Measurements from ENCODE around the gene DLEC1.
A peak's percentile ranks its signal among the peaks of the same experiment; 100 is the strongest.

Gene DLEC1, protein sequence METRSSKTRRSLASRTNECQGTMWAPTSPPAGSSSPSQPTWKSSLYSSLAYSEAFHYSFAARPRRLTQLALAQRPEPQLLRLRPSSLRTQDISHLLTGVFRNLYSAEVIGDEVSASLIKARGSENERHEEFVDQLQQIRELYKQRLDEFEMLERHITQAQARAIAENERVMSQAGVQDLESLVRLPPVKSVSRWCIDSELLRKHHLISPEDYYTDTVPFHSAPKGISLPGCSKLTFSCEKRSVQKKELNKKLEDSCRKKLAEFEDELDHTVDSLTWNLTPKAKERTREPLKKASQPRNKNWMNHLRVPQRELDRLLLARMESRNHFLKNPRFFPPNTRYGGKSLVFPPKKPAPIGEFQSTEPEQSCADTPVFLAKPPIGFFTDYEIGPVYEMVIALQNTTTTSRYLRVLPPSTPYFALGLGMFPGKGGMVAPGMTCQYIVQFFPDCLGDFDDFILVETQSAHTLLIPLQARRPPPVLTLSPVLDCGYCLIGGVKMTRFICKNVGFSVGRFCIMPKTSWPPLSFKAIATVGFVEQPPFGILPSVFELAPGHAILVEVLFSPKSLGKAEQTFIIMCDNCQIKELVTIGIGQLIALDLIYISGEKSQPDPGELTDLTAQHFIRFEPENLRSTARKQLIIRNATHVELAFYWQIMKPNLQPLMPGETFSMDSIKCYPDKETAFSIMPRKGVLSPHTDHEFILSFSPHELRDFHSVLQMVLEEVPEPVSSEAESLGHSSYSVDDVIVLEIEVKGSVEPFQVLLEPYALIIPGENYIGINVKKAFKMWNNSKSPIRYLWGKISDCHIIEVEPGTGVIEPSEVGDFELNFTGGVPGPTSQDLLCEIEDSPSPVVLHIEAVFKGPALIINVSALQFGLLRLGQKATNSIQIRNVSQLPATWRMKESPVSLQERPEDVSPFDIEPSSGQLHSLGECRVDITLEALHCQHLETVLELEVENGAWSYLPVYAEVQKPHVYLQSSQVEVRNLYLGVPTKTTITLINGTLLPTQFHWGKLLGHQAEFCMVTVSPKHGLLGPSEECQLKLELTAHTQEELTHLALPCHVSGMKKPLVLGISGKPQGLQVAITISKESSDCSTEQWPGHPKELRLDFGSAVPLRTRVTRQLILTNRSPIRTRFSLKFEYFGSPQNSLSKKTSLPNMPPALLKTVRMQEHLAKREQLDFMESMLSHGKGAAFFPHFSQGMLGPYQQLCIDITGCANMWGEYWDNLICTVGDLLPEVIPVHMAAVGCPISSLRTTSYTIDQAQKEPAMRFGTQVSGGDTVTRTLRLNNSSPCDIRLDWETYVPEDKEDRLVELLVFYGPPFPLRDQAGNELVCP (N-terminal part only)

DNA sequence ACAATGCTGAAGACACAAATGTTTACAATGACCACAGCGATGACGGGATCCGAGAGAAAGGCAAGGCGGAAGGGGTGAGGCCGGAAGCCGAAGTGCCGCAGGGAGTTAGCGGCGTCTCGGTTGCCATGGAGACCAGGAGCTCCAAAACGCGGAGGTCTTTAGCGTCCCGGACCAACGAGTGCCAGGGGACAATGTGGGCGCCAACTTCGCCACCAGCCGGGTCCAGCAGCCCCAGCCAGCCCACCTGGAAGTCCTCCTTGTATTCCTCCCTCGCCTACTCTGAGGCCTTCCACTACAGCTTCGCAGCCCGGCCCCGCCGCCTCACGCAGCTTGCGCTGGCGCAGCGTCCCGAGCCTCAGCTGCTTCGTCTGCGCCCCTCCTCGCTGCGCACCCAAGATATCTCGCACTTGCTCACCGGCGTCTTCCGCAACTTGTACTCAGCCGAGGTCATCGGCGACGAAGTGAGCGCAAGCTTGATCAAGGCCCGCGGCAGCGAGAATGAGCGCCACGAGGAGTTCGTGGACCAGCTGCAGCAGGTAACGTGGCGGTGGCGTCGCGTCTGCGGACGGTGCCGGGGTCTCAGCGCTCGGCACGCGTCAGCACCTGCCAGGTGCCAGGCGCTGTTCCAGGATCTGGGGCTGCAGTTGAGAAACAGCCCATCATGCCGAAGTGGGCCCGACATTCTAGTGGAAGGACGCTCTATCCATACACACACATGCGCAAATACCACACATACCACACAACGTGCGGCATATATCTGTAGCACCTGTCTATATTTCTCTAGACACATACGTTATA lies at the start of gene DLEC1:
Gene DLEC1 (plus strand): TSS at position 108 of the 798 bp plus-strand sequence. CDS start 18 bp downstream, at position 126.
- peak; percentile 74 for DNase-seq

DNA sequence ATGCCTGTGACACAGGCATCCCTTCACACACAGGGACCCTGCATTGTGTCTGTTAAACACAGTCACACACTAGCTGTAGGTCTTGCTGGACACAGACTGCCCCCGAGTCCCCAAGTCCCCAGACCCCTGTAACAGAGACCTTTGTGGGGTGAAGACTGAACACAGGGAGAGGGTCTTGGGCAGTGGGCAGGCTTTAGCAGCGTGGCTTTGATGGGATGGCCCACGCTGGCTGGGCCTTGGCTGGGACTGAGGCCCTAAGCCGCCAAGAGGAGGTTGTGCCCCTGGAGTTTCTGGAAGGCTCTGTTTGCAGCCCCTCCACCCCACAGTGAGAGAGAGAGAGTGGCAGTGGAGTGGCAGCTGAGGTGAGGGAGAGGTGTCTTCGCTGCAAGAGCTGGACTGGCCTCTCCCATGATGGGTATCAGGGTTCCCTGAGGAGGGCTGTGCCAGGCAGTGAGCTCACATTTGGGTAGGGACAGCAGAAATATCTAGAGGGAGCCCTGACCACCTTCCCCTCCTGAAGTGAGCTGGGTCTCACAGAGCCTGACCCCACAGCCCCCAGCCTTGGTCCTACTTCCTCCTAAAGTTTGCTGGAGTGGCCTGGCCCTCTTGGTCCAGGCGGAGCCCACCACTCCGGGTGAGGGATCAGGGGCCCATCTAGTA lies 49.1 kb upstream of the DLEC1 start:
- DNase-seq = no peak

DNA sequence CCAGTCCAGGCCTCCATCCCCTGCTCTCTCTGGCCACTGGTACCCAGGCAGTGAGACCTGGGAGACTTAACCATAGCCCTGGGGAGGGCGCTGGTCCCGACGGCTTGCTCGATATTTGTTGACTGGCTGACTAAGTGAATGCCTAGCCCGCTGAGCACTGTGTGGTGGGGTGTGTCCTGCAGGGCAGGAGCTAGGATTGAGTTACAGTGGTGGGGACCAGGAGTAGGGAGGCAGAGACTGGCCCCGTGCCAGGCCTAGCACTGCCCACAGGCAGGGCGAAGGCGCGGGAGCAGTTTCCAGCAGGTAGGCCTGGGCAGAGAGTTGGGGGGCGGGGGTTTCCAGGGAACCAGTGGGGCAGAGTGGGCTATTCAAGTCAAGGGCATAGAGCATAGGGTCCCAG lies 48.5 kb upstream of the DLEC1 start, which contains the start of gene VILL:
Gene VILL (plus strand): TSS at position 260 of the 400 bp plus-strand sequence. CDS start 2,887 bp downstream, outside the sequence.
- no peak for DNase-seq

DNA sequence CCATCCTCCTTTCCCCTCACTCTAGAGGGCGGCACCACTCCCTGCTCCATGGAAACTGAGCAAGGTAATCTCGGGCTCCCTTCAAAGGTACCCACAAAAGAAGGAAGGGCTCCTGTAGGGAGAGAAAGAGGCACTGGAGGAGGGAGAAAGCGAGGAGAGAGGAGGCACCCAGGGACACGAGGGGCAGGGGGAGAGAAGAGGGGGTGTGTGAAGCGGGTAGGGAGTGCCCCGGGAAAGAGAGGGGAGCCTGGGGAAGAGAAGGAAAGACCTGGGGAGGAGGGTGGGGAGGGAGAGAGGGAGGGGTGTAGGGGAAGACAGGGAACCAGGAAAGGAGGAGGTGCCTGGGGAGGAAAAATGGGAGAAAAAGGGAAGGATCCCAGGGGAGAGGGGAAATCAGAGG lies 47.9 kb upstream of the DLEC1 start:
- DNase-seq = no peak

DNA sequence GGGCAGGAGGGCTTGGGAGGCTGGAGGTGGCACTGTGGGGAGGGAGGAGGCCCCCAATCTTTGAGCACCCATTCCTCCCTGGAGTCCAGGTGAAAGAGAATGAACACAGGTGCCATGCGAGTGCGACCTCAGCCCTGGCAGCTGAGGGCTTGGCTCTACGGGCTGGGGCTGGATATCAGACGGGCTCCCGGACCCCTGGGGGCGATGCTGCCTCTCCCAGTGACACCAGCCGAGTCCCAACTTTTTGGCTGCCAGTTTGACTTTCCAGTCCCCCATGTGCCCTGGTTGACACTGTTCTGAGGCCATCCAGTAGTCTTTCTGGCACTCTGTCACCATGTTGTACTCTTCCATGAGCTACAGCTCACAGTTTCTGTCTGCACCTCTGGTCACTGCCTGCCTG lies 47.2 kb upstream of the DLEC1 start:
- no peak for DNase-seq

DNA sequence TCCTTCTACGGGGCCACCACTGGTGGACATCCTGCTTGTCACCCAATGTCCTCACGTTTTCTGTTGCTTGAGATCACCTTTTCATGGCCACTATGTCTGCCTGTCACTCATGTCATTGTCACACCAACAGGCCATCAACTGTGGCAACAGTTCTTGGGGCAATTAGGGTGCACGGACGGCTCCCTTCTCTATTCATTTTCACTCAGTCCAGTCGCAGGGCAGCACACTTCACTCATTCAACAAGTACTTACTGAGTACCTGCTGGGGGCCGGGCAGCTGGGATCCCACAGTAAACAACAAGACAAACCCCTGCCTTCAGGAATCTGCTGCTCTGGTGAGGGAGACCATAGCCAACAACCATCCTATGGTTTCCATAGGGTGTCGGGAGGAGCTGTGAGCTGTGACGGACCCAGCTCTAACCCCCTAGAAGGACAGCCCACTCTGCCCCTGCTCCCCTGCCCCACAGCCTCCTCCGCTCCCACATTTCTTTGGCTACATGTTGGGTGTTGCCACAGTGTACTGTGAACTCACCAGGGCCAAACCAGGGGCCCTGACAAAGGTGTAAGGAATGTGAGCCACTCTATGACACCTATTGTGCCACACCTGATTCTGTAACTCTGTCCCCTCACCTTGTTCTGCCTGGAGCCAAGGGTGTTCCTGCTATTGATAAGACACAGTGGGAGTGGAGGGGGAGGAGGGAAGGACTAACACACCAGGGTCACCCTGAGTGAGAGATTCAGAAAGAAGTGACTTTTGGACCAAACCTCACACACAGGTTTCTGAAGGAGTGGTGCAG lies 46.5 kb upstream of the DLEC1 start:
- no peak for DNase-seq

DNA sequence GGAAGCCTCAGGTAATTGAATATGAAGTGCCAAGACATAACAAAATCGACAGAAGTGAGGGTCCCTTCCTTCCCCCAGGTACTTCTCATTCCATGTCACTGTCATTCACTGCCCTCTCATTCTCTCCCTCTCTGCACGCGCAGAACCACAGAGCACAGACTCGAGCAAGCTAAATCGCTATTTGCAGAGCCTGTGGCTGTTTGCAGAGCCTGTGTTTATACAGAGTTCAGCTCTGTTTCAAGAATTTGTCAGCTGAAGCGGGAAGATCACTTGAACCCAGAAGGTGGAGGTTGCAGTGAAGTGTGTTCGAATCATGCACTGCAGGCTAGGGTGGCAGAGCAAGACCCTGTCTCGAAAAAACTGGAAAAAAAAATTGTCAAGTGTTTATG lies 45.9 kb upstream of the DLEC1 start:
- DNase-seq = no peak

DNA sequence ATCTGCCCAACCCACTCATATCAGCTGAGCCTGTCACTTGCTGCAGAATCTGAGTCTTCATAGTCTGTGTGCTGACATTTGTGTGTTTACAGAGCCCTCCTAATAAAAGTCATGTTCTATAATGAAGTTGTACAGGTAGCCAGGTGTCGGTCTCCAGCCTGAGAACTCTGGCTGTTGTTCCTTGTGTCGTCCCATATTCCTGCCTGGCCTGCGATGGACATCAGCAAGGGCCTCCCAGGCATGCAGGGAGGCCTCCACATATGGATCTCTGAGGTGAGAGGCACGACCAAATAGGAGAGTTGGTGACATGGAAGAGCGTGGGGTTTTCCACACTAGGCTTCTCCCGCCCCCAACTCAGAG lies 45.6 kb upstream of the DLEC1 start:
- no peak for DNase-seq

DNA sequence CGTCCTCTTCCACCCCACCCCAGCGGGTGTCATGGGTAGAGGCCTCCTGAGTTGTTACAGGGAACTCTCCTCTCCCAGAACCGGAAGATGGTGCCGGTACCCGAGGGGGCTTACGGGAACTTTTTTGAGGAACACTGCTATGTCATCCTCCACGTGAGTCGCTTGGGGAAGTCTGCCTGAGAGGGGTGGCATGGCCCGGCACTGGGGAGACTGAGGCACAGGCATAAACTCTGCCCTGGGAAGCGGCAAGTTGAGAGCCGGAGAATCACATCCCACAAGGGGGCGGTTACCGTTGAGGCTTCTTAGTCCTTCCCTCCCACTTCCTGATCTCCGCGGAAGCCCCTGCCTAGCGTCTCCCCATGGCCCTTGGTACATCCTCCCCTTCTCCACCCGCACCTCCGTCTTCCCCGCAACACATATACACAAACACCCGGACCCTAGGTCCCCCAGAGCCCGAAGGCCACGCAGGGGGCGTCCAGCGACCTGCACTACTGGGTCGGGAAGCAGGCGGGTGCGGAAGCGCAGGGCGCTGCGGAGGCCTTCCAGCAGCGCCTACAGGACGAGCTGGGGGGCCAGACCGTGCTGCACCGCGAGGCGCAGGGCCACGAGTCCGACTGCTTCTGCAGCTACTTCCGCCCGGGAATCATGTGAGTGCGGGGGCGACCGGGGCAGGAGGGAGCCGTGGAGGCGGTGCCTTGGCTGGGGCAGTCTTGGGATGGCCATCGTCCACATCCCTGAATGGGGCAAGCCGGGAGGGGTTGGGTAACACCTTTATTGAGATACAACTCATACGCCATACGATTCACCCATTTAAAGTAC lies 45.0 kb upstream of the DLEC1 start:
- peak; percentile 71 for DNase-seq

DNA sequence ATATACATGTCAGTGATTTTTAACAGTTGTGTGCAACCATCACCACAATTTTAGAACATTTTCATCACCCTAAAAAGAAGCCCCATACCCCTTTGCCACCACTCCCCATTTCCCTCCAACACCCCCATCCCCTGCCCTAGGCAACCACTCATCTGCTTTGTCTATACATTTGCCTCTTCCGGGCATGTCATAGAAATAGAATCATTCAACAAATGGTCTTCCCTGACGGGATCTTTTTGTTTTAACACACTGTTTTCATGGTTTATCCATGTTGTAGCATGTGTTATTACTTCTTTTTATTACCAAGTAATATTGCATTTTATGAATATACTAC lies 44.4 kb upstream of the DLEC1 start:
- DNase-seq = no peak

DNA sequence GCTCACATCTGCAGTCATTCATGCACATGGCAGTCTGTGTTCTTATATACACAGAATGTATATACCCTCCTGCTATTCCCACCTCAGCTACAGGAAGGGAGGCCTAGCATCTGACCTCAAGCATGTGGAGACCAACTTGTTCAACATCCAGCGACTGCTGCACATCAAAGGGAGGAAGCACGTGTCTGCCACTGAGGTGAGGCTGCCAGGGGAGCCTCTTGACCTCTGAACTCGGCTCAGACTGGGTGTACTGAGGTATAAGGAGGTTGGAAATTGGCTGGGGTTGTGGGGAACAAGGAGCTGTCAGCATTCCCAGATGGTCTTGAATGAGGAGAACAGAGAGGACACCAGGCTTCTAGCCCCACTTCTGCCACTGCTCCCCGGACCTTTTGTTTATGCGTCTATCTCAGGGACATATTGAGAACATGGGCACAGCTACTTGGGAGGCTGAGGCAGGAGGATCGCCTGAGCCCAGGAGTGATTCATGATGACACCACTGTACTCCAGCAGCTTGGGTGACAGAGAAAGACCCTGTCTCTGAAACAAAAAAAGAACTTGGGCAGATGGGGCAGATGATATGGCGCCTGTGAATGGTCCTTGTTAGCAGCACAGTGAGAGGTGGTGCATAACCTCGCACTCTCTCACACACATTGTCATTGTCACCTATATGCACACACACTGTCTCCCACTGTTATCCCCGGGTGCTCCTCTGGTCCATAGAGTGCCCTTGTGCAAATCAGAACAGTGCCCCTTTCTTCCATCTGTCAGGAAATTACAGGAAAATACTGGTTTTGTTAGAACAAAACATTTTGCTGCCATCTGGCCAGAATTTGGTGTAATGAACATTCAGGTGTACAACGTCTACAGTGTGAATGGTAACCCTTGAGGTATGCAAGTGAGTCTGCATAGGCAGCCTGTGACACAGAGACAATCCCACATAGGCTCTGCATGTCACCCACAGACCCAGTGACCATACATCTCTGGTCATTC lies 43.1 kb upstream of the DLEC1 start:
- DNase-seq = no peak

DNA sequence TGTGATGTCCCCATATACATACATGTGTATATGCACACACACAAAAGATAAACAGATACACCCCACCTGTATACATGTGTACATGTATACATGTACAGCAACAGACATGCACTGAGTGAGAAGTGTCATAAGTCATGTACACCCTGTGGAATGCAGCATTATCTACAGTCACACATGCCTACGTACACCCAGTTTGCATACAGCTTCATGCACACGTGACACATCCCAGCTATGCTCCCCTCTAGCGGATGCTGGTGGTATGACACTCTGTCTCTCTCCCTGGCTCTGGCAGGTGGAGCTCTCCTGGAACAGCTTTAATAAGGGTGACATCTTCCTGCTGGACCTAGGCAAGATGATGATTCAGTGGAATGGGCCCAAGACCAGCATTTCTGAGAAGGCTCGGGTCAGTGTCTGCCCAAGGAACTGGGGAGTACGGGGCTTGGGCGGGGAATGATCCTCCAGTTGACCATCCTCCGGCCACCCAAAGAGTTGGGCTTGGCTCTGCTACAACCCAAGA lies 42.2 kb upstream of the DLEC1 start:
- DNase-seq = peak; percentile 83

DNA sequence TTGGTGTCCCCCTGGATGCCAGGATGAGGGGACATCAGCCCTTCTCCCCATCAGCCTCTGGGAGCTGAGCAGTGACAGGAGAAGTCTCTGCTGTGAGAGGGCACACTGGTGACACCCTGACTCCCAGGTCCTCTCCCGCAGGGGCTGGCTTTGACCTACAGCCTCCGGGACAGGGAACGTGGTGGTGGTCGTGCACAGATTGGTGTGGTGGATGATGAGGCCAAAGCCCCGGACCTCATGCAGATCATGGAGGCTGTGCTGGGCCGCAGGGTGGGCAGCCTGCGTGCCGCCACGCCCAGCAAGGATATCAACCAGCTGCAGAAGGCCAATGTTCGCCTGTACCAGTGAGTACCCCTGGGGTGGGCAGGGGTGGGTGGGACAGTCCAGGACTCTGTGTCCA lies 41.7 kb upstream of the DLEC1 start:
- DNase-seq = no peak

DNA sequence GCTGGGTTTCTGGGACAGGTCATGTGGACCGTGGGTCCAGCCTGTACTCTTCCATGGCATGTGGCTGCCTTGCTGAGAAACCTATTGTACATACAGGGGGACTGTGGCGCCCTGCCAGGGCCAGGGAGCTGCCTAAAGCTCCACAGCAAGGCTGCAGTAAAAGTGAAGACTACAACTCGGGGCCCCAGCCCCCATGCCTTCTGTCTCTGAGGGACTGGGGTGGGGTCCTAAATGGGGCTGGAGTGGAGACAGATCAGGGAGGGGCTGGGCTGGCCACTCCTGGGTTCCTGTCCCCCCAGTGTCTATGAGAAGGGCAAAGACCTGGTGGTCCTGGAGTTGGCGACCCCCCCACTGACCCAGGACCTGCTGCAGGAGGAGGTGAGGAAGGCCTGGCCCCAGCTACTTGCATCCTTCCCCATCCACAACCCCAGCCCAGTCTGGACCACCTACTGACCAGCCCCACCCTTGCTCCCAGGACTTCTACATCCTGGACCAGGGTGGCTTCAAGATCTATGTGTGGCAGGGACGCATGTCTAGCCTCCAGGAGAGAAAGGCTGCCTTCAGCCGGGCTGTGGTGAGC lies 41.1 kb upstream of the DLEC1 start:
- no peak for DNase-seq

DNA sequence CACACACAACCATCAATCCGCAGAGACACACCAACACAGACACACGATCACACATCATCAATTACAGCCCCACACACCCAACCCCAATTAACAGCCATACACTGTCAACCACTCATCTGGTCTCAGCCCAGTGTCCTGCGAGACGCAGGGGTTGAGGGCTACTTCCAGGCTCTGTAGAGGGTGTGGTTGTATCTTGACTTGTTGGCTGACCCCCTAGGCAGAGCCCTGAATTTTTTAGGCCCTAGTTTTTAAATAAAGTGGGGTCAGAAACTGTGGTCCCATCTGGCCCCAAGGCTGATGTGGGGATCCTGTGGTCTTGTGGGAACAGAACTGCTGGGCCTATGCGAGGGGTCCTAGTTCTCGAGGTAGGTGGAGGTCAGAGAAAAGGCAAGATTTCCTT lies 39.2 kb upstream of the DLEC1 start:
- DNase-seq = peak; percentile 25

DNA sequence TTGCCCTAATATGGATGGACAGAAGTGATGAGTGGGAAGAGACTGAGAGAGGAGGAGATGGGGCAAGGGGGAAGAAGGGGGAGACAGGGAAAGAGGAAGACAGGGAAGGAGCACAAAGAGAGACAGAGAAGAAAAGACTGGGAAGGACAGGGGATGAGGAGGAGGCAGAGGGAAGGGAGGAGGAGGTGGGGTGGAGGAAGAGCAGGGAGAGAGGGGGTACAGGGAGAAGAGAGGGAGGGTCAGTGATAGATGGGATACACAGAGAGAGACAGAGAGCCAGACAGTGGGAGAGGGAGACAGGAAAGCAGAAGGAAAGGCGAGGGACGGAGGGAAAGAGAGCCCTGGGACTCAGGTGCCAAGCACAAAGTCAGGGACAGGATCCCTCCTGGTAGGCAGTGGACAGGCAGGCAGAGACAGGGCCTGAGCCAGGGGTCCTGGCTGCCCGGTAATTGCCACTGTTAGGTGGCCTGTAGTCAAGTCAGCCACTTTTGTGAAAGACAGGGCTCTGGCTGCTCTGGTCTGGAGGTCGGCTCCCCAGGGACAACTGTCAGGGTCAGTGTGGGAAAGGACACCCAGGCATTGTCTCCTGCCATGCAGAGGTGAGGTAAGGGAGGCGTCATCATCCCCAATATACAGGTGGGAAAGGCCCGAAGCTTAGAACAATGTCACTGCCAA lies 38.6 kb upstream of the DLEC1 start:
- DNase-seq = peak; percentile 29

DNA sequence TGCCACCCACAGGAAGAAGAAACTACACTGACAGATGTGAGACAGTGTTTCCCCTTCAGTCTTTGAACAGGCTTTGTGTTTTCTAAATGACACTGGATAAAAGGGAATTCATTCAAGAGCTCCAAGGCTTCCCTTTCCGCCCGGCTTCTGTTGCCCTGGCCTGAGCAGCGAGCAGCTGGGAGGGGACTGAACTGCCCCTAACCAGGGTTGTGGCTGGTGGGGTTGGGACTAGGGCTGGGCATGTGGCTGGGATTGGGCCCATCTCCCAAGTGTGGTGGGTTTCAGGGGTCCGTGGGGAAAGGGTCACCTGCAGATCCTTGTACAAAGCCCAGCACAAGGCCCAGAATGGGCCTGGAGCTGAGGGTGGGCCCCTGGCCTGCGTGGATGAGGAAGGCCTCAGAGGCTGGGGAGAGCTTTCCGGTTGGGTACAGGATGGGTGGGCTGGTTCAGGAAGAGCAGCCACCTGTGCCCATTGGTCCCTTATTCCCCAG lies 38.0 kb upstream of the DLEC1 start:
- DNase-seq = peak; percentile 17

Measured in activated CD4-positive, CD25-positive, alpha-beta regulatory T cell treated with anti-CD3 and anti-CD28 coated beads, Interleukin-2, amount 50 U/mL, for 72 hours (primary cell).